A673 (cell line): Measurements from ENCODE around the gene NLRP12. TPM values are rescaled to one million over a fixed set of nuclear protein-coding genes. Genes with fewer than 3 reads are reported as not detected.

Source experiments
- BruUV-seq: library from RNA; stranded (reverse); fragments of 400-500 nt; replicated peaks from 2 replicates; lab custom pipeline; 2021; lab: Mats Ljungman, UMichigan
- CTCF ChIA-PET: fragments of 300-600 bp; sonication (Branson Sonifier 250); formaldehyde crosslinking; loops from one replicate; lab custom pipeline; 2022; ENCODE audit warnings: antibody characterized with exemption; lab: Charles Lee
- POLR2A ChIA-PET: fragments of 300-600 bp; sonication (Branson Sonifier 250); formaldehyde crosslinking; loops from one replicate; lab custom pipeline; 2022; ENCODE audit warnings: antibody characterized with exemption; ENCODE audit not compliant: low non-redundant PET; lab: Charles Lee
- DNase-seq: peaks from one replicate; pipeline ENCODE4 v3.0.0-alpha.2; 2015; ENCODE audit warnings: low spot score
- H3K27ac ChIP-seq: fragments of 200-600 bp; sonication (generic); 2 replicates; pipeline ENCODE4 v1.5.1; 2016; ENCODE audit warnings: mixed run types, low read depth, mild to moderate bottlenecking, mixed read lengths, antibody characterized with exemption, low read length; ENCODE audit not compliant: poor library complexity, severe bottlenecking
- H3K27me3 ChIP-seq: fragments of 200-600 bp; sonication (generic); replicated peaks from 2 replicates; pipeline ENCODE4 v1.6.1; 2017; ENCODE audit warnings: mixed run types, low read depth, mild to moderate bottlenecking, mixed read lengths, antibody characterized with exemption, low read length; ENCODE audit not compliant: insufficient read depth, poor library complexity
- H3K36me3 ChIP-seq: fragments of 200-600 bp; sonication (generic); 2 replicates; pipeline ENCODE4 v1.6.1; 2016; ENCODE audit warnings: mixed run types, mild to moderate bottlenecking, mixed read lengths, antibody characterized with exemption, low read length; ENCODE audit not compliant: insufficient read depth, poor library complexity, severe bottlenecking
- H3K4me1 ChIP-seq: fragments of 200-600 bp; sonication (generic); 2 replicates; pipeline ENCODE4 v1.6.1; 2017; ENCODE audit warnings: mixed run types, mild to moderate bottlenecking, mixed read lengths, antibody characterized with exemption, low read length; ENCODE audit not compliant: insufficient read depth, poor library complexity, severe bottlenecking
- H3K4me3 ChIP-seq: fragments of 200-600 bp; sonication (generic); 2 replicates; pipeline ENCODE4 v1.5.1; 2016; ENCODE audit warnings: low read depth, mixed run types, mild to moderate bottlenecking, mixed read lengths, low read length; ENCODE audit not compliant: poor library complexity, severe bottlenecking
- H3K9me3 ChIP-seq: fragments of 200-600 bp; sonication (generic); 2 replicates; pipeline ENCODE4 v1.6.1; 2016; ENCODE audit warnings: mixed run types, low read depth, mild to moderate bottlenecking, mixed read lengths, antibody characterized with exemption, low read length; ENCODE audit not compliant: poor library complexity, severe bottlenecking
- EZH2 ChIP-seq: fragments of 200-600 bp; sonication (generic); IDR thresholded peaks from 2 replicates; pipeline ENCODE4 v1.6.1; 2017; ENCODE audit warnings: borderline replicate concordance, low read depth, mild to moderate bottlenecking, mixed read lengths, antibody characterized with exemption, low read length; ENCODE audit not compliant: poor library complexity, severe bottlenecking
- intact Hi-C: fragments of 100-400 bp; cut with micrococcal nuclease; formaldehyde crosslinking; loops from one replicate; pipeline ENCODE4 v1.10.0; 2022; ENCODE audit not compliant: unreplicated experiment
- total RNA-seq: library from RNA; stranded (reverse); gene quantifications from 2 replicates; pipeline ENCODE4 v1.2.3, GENCODE V29; 2021
- TF ChIP-seq, protein P1 (sequence below): fragments of 300-800, 200-600 bp; sonication (generic); conservative IDR thresholded peaks from 2 replicates; pipeline ENCODE4 v1.5.1; 2017; ENCODE audit warnings: low read depth, mild to moderate bottlenecking, antibody characterized with exemption, low read length, moderate library complexity, mixed read lengths

The NLRP12 gene
- total RNA-seq, 1 experiment from 2014 or later: not detected

DNA sequence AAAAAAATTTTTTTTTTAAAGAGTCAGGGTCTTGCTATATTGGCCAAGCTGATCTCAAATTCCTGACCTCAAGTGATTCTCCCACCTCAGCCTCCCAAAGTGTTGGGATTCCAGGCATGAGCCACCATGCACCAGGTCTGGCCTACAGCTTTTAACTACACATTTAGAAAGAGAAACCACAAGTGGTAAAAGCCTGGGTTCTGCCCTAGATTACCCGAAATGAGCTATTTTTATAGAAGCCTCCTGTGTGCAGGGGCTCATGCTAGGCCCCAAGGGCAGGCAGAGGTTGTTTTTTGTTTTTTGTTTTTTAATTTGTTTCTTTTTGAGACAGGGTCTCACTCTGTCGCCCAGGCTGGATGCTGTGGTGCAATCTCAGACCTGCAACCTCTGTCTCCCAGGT, 29.6 kb upstream of the NLRP12 start:
- no peaks in the 10 kb centered on the region for H3K9me3 ChIP-seq
- H3K27ac ChIP-seq: no peak overlapping the region
- no peak for DNase-seq
- TF ChIP-seq, protein P1, sequence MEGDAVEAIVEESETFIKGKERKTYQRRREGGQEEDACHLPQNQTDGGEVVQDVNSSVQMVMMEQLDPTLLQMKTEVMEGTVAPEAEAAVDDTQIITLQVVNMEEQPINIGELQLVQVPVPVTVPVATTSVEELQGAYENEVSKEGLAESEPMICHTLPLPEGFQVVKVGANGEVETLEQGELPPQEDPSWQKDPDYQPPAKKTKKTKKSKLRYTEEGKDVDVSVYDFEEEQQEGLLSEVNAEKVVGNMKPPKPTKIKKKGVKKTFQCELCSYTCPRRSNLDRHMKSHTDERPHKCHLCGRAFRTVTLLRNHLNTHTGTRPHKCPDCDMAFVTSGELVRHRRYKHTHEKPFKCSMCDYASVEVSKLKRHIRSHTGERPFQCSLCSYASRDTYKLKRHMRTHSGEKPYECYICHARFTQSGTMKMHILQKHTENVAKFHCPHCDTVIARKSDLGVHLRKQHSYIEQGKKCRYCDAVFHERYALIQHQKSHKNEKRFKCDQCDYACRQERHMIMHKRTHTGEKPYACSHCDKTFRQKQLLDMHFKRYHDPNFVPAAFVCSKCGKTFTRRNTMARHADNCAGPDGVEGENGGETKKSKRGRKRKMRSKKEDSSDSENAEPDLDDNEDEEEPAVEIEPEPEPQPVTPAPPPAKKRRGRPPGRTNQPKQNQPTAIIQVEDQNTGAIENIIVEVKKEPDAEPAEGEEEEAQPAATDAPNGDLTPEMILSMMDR: no peak
- no peak for TF ChIP-seq EZH2
- H3K4me1 ChIP-seq: peaks cover 15% of the 10 kb centered on the region
- BruUV-seq: no TSS peak
- ChIA-PET CTCF (interaction anchor here (0.7 to 1.4 kb wide), 2 partner anchors 29 to 170 kb away, joined by 3 to 5 read pairs; no protein-coding TSS in a partner anchor), POLR2A (no interaction called here)
- H3K27me3 ChIP-seq: no peaks in the 10 kb centered on the region
- intact Hi-C loops: no loop called here
- H3K4me3 ChIP-seq: no peak overlapping the region
- no peaks in the 10 kb centered on the region for H3K36me3 ChIP-seq

DNA sequence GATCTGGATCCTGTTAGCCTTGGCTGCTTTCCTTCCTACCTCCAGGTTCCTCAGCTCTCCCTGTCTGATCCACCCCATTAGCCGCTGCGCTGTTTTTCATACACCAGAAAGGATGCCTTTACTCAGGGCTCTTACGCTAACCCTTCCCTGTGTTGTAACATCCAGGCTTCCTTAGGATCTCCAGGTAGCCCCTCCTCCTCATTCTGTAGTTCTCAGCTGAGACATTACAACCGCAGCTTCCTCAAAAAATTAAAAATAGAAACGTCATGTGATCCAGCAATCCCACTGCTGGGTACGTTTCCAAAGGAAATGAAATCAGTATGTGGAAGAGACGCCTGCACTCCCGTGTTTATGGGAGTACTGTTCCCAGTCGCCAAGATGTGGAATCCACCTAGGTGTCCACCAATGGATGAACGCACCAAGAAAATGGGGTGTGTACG, 25.1 kb upstream of the NLRP12 start:
- TF ChIP-seq EZH2: no peak
- TF ChIP-seq, protein P1: no peak
- Histone ChIP-seq H3K36me3 (no peaks in the 10 kb centered on the region), H3K4me1 (peaks cover 15% of the 10 kb centered on the region), H3K4me3 (no peak overlapping the region), H3K27me3 (no peaks in the 10 kb centered on the region), H3K9me3 (no peaks in the 10 kb centered on the region), H3K27ac (no peak overlapping the region)
- DNase-seq: peak; percentile 27
- ChIA-PET CTCF (interaction anchor here (1.2 kb wide), 1 partner anchor 175 kb away, joined by 4 read pairs; no protein-coding TSS in a partner anchor), POLR2A (no interaction called here)
- BruUV-seq: no TSS peak
- intact Hi-C loops: no loop called here

DNA sequence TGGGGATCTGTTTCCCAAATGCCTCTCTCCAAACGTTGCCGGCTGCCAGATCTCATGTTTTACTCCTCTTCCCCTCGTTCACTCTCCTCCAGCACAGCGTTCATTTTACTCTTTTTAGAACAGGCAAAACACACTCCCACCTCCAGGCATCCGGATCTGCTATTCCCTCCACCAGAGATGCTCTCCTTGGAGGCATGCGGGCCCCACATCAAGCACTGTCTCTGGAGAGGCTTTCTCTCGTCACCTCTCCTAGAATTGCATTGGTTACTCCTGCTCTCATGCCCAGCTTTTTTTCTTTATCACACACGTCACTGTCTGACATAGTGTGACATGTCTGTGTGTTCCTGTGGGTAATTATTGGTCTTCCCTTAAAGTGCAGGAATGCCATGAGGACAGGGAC, 23.4 kb upstream of the NLRP12 start:
- CTCF ChIA-PET: no interaction called here
- H3K4me1 ChIP-seq: peaks cover 12% of the 10 kb centered on the region
- no peak overlapping the region for H3K4me3 ChIP-seq
- H3K9me3 ChIP-seq: no peaks in the 10 kb centered on the region
- POLR2A ChIA-PET: no interaction called here
- BruUV-seq: no TSS peak
- no peak overlapping the region for H3K27ac ChIP-seq
- intact Hi-C loops: no loop called here
- TF ChIP-seq EZH2: no peak
- TF ChIP-seq, protein P1: no peak
- no peaks in the 10 kb centered on the region for H3K27me3 ChIP-seq
- no peaks in the 10 kb centered on the region for H3K36me3 ChIP-seq
- no peak for DNase-seq
